ENCODE data around the gene FAM9A. TPM values are rescaled to one million over a fixed set of nuclear protein-coding genes. Genes with fewer than 3 reads are reported as not detected.

Gene FAM9A
- total RNA-seq (2021): not detected in 2 replicates
- not detected for Bru-seq, nascent RNA
- not detected for BruChase-seq, experiment 1, labeled RNA remaining after a 2-hour chase
- not detected for BruChase-seq, experiment 2, labeled RNA remaining after a 6-hour chase
- long read RNA-seq: 0 reads

- Histone ChIP-seq H3K27ac (ENCODE audit: low read depth, low read length, poor library complexity, severe bottlenecking) (no peak within 1 kb of the TSS), H3K9me3 (ENCODE audit: low read depth, low read length, poor library complexity, severe bottlenecking) (no peaks in the 10 kb centered on the region), H3K4me1 (ENCODE audit: insufficient read depth, low read length, poor library complexity, severe bottlenecking) (no peaks in the 10 kb centered on the region), H3K4me3 (ENCODE audit: low read depth, low read length, poor library complexity, severe bottlenecking) (no peak within 1 kb of the TSS), H3K36me3 (ENCODE audit: insufficient read depth, low read length, poor library complexity, severe bottlenecking) (no peaks in the 10 kb centered on the region), H3K27me3 (replicated peaks; ENCODE audit: insufficient read depth, low read depth, low read length, poor library complexity) (no peaks in the 10 kb centered on the region)
- CTCF ChIA-PET: no interaction called here
- DNase-seq (ENCODE audit: low spot score): no peak
- no peak for TF ChIP-seq CTCF (conservative IDR thresholded peaks at IDR 0.05; ENCODE audit: low read depth, low read length)
- POLR2A ChIA-PET (ENCODE audit: low non-redundant PET): no interaction called here
- intact Hi-C loops (cut with micrococcal nuclease; ENCODE audit: unreplicated experiment): no loop called here
- no TSS peak for BruUV-seq (replicated peaks)
Measured at GRCh38 chrX:8801041-8801599, at the start of gene FAM9A. FAM9A (minus strand) TSS chrX:8801383; CDS start chrX:8800171, 1,212 bp downstream.

- Histone ChIP-seq H3K9me3 (ENCODE audit: low read depth, low read length, poor library complexity, severe bottlenecking) (no peaks in the 10 kb centered on the region), H3K4me1 (ENCODE audit: insufficient read depth, low read length, poor library complexity, severe bottlenecking) (no peaks in the 10 kb centered on the region), H3K27me3 (replicated peaks; ENCODE audit: insufficient read depth, low read depth, low read length, poor library complexity) (no peaks in the 10 kb centered on the region), H3K36me3 (ENCODE audit: insufficient read depth, low read length, poor library complexity, severe bottlenecking) (no peaks in the 10 kb centered on the region), H3K27ac (ENCODE audit: low read depth, low read length, poor library complexity, severe bottlenecking) (no peak overlapping the region), H3K4me3 (ENCODE audit: low read depth, low read length, poor library complexity, severe bottlenecking) (no peak overlapping the region)
- CTCF ChIA-PET: no interaction called here
- TF ChIP-seq EZH2 (IDR thresholded peaks at IDR 0.05; ENCODE audit: borderline replicate concordance, low read depth, low read length, poor library complexity, severe bottlenecking) (no peak), CTCF (conservative IDR thresholded peaks at IDR 0.05; ENCODE audit: low read depth, low read length) (no peak)
- no peak for DNase-seq (ENCODE audit: low spot score)
- POLR2A ChIA-PET (ENCODE audit: low non-redundant PET): no interaction called here
- intact Hi-C loops (cut with micrococcal nuclease; ENCODE audit: unreplicated experiment): no loop called here
- BruUV-seq (replicated peaks): no TSS peak
Measured at GRCh38 chrX:8850478-8850877, 49.3 kb upstream of the FAM9A start.

- DNase-seq (ENCODE audit: low spot score): no peak
- no peak overlapping the region for H3K4me3 ChIP-seq (ENCODE audit: low read depth, low read length, poor library complexity, severe bottlenecking)
- POLR2A ChIA-PET (ENCODE audit: low non-redundant PET): no interaction called here
- CTCF ChIA-PET: no interaction called here
- H3K9me3 ChIP-seq (ENCODE audit: low read depth, low read length, poor library complexity, severe bottlenecking): no peaks in the 10 kb centered on the region
- no peaks in the 10 kb centered on the region for H3K4me1 ChIP-seq (ENCODE audit: insufficient read depth, low read length, poor library complexity, severe bottlenecking)
- H3K27ac ChIP-seq (ENCODE audit: low read depth, low read length, poor library complexity, severe bottlenecking): no peak overlapping the region
- TF ChIP-seq EZH2 (IDR thresholded peaks at IDR 0.05; ENCODE audit: borderline replicate concordance, low read depth, low read length, poor library complexity, severe bottlenecking) (no peak), CTCF (conservative IDR thresholded peaks at IDR 0.05; ENCODE audit: low read depth, low read length) (peak; percentile 33; the same call in 1 of the 2 replicates)
- H3K36me3 ChIP-seq (ENCODE audit: insufficient read depth, low read length, poor library complexity, severe bottlenecking): no peaks in the 10 kb centered on the region
- no peaks in the 10 kb centered on the region for H3K27me3 ChIP-seq (replicated peaks; ENCODE audit: insufficient read depth, low read depth, low read length, poor library complexity)
- intact Hi-C loops (cut with micrococcal nuclease; ENCODE audit: unreplicated experiment): no loop called here
- BruUV-seq (replicated peaks): no TSS peak
Measured at GRCh38 chrX:8849945-8850344, 48.8 kb upstream of the FAM9A start.
